Peyer's patch (tissue), 4 donors: ENCODE results near the gene OSBPL6.

Source experiments
- CTCF ChIP-seq, 6 experiments: fragments of 450-650 bp in 4 of 6; fragments of 200-600 bp in 2 of 6; sonication (generic) in 1 of 6; IDR thresholded peaks; one replicate each; pipeline ENCODE4 v1.5.1; 2017 to 2019; ENCODE audit warnings: antibody characterized with exemption in 6 of 6, mild to moderate bottlenecking in 3 of 6, moderate library complexity in 1 of 6
- POLR2A ChIP-seq, 2 donors: fragments of 450-650 bp; IDR thresholded peaks; one replicate each; pipeline ENCODE4 v1.5.1; 2017; ENCODE audit warnings: antibody characterized with exemption in 2 of 2, mild to moderate bottlenecking in 2 of 2, moderate library complexity in 2 of 2

DNA sequence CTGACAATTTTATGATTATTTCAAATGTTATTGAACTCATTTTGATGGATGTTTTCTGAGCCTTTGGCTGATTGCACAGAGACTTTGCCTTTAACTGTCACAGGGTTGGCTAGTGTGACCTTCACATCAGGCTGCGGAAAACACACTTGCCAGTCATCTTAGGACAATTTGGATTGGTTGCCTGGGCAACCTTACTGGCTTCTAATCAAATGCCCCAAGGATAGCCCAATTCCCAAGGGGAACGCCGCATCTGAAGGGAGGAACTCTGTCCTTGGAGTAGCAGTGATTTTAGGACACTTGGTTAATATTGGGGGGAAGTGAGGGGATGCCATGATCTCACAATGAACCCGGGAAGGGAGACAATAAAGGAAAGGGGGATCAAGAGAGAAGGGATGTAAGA is 29.5 kb downstream of the OSBPL6 start:
- TF ChIP-seq CTCF (IDR thresholded peaks at IDR 0.05), result no peak
- no peak for TF ChIP-seq POLR2A (IDR thresholded peaks at IDR 0.05)
